NCI-H2227 (cell line): ENCODE measurements around the gene RNF166.

Source experiments
- DNase-seq: peaks from one replicate; lab custom pipeline; 2025; ENCODE audit not compliant: unreplicated experiment; lab: John Stamatoyannopoulos, UW

Gene RNF166

GRCh38 chr16:88711750-88712340, 5.6 kb upstream of the RNF166 start:
- DNase-seq = no peak

GRCh38 chr16:88710556-88710955, 4.3 kb upstream of the RNF166 start:
- DNase-seq = no peak

GRCh38 chr16:88706965-88707826, 988 bp upstream of the RNF166 start:
- no peak for DNase-seq

- no peak for DNase-seq
Measured at GRCh38 chr16:88705801-88706228, 393 bp downstream of the RNF166 start.

- DNase-seq = peak; percentile 8
Measured at GRCh38 chr16:88705076-88705684, 1.0 kb downstream of the RNF166 start.

GRCh38 chr16:88703486-88704309, 2.5 kb downstream of the RNF166 start:
- DNase-seq = no peak

GRCh38 chr16:88702371-88703210, 3.6 kb downstream of the RNF166 start:
- no peak for DNase-seq

- DNase-seq = no peak
Measured at GRCh38 chr16:88701581-88702370, 4.4 kb downstream of the RNF166 start.

- DNase-seq = no peak
Measured at GRCh38 chr16:88700636-88701482, 5.3 kb downstream of the RNF166 start.

- no peak for DNase-seq
Measured at GRCh38 chr16:88700322-88700635, 5.9 kb downstream of the RNF166 start.

- DNase-seq = no peak
Measured at GRCh38 chr16:88699180-88699579, 7.0 kb downstream of the RNF166 start.

- no peak for DNase-seq
Measured at GRCh38 chr16:88698646-88699045, 7.6 kb downstream of the RNF166 start.

- no peak for DNase-seq
Measured at GRCh38 chr16:88697831-88698615, 8.2 kb downstream of the RNF166 start.

- DNase-seq = no peak
Measured at GRCh38 chr16:88697116-88697830, 8.9 kb downstream of the RNF166 start.

GRCh38 chr16:88696441-88696840, 9.8 kb downstream of the RNF166 start:
- DNase-seq = no peak

- DNase-seq = no peak
Measured at GRCh38 chr16:88695753-88696152, 10.5 kb downstream of the RNF166 start.

- DNase-seq = no peak
Measured at GRCh38 chr16:88695218-88695617, 11.0 kb downstream of the RNF166 start.
